Measurements from ENCODE around the gene SPATA9.

SPATA9 gene

GRCh38 chr5:95689680-95690079 is 6.9 kb upstream of the SPATA9 start:
- H3K4me2 ChIP-seq = no peak overlapping the region
- TF ChIP-seq, protein P1, sequence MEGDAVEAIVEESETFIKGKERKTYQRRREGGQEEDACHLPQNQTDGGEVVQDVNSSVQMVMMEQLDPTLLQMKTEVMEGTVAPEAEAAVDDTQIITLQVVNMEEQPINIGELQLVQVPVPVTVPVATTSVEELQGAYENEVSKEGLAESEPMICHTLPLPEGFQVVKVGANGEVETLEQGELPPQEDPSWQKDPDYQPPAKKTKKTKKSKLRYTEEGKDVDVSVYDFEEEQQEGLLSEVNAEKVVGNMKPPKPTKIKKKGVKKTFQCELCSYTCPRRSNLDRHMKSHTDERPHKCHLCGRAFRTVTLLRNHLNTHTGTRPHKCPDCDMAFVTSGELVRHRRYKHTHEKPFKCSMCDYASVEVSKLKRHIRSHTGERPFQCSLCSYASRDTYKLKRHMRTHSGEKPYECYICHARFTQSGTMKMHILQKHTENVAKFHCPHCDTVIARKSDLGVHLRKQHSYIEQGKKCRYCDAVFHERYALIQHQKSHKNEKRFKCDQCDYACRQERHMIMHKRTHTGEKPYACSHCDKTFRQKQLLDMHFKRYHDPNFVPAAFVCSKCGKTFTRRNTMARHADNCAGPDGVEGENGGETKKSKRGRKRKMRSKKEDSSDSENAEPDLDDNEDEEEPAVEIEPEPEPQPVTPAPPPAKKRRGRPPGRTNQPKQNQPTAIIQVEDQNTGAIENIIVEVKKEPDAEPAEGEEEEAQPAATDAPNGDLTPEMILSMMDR (conservative IDR thresholded peaks at IDR 0.05; ENCODE audit: low read depth, low read length) = no peak
- H3K36me3 ChIP-seq (ENCODE audit: insufficient read depth) = no peaks in the 10 kb centered on the region
- H3K79me2 ChIP-seq (ENCODE audit: insufficient read depth, low read depth) = no peaks in the 10 kb centered on the region
- no peaks in the 10 kb centered on the region for H3K27me3 ChIP-seq (ENCODE audit: insufficient read depth, low read depth)
- no peaks in the 10 kb centered on the region for H4K20me1 ChIP-seq (ENCODE audit: insufficient read depth)
- no peak overlapping the region for H2AFZ ChIP-seq (ENCODE audit: low read depth)
- no peak overlapping the region for H3K4me3 ChIP-seq (IDR thresholded peaks at IDR 0.05; ENCODE audit: insufficient read depth, low read depth, low read length)
- H3K9ac ChIP-seq = no peak overlapping the region
- H3K4me1 ChIP-seq (ENCODE audit: low read depth, poor library complexity, severe bottlenecking) = no peaks in the 10 kb centered on the region
- H3K27ac ChIP-seq = no peak overlapping the region

DNA sequence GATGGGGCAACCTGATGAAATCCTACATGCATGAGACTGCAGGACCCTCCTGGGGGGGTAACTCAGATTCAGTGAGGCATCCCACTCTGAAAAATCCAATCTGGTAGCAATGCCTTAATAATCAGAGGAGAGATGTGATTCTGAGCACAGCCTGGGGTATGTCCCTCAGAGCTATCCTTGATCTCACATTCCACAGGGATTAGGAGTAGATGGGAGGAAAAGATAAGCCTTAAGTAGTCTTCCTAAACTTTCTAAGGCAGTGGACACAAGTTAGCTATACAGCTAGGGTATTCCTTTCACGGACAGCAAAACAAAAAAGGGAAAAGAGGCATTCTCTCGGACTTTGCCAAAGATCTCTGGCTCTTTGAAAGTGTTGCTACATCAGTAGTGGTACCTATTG is 3.9 kb upstream of the SPATA9 start:
- H3K4me3 ChIP-seq (IDR thresholded peaks at IDR 0.05; ENCODE audit: insufficient read depth, low read depth, low read length) = no peak overlapping the region
- H3K4me2 ChIP-seq = no peak overlapping the region
- TF ChIP-seq, protein P1 (conservative IDR thresholded peaks at IDR 0.05; ENCODE audit: low read depth, low read length) = no peak
- no peaks in the 10 kb centered on the region for H4K20me1 ChIP-seq (ENCODE audit: insufficient read depth)
- no peaks in the 10 kb centered on the region for H3K27me3 ChIP-seq (ENCODE audit: insufficient read depth, low read depth)
- H3K4me1 ChIP-seq (ENCODE audit: low read depth, poor library complexity, severe bottlenecking) = no peaks in the 10 kb centered on the region
- H2AFZ ChIP-seq (ENCODE audit: low read depth) = no peak overlapping the region
- no peaks in the 10 kb centered on the region for H3K36me3 ChIP-seq (ENCODE audit: insufficient read depth)
- no peak overlapping the region for H3K9ac ChIP-seq
- no peaks in the 10 kb centered on the region for H3K79me2 ChIP-seq (ENCODE audit: insufficient read depth, low read depth)
- no peak overlapping the region for H3K27ac ChIP-seq

GRCh38 chr5:95684361-95684760 is 1.6 kb upstream of the SPATA9 start:
- Histone ChIP-seq H3K36me3 (ENCODE audit: insufficient read depth) (no peaks in the 10 kb centered on the region), H2AFZ (ENCODE audit: low read depth) (no peak overlapping the region), H3K79me2 (ENCODE audit: insufficient read depth, low read depth) (no peaks in the 10 kb centered on the region), H3K4me2 (no peak overlapping the region), H3K9ac (no peak overlapping the region), H3K4me3 (IDR thresholded peaks at IDR 0.05; ENCODE audit: insufficient read depth, low read depth, low read length) (no peak overlapping the region), H3K4me1 (ENCODE audit: low read depth, poor library complexity, severe bottlenecking) (no peaks in the 10 kb centered on the region), H3K27me3 (ENCODE audit: insufficient read depth, low read depth) (no peaks in the 10 kb centered on the region), H3K27ac (no peak overlapping the region), H4K20me1 (ENCODE audit: insufficient read depth) (no peaks in the 10 kb centered on the region)
- TF ChIP-seq, protein P1 (conservative IDR thresholded peaks at IDR 0.05; ENCODE audit: low read depth, low read length) = no peak

DNA sequence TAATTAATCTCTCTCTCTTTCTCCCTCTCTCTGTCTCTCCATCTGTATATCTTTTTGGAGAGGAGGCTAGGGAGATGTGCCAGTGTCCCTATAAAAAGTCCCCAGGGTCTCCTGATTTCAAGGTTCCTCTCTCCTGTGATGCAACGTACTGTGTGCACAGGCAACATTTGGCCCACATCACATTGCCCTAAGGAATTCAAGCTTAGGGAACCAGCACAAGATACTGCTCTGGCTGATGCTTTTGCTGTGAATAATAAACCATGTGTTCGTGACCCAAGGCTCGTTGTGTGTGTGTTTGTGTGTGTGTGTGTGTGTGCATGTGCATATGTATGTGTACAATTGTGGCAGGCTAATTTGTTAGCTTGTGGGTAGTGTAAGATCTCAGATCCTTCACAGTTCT is 9.7 kb downstream of the SPATA9 start:
- Histone ChIP-seq H3K79me2 (ENCODE audit: insufficient read depth, low read depth) (no peaks in the 10 kb centered on the region), H2AFZ (ENCODE audit: low read depth) (no peak overlapping the region), H3K4me3 (IDR thresholded peaks at IDR 0.05; ENCODE audit: insufficient read depth, low read depth, low read length) (no peak overlapping the region), H3K4me2 (no peak overlapping the region), H3K9ac (no peak overlapping the region), H3K4me1 (ENCODE audit: low read depth, poor library complexity, severe bottlenecking) (no peaks in the 10 kb centered on the region), H3K27me3 (ENCODE audit: insufficient read depth, low read depth) (no peaks in the 10 kb centered on the region), H4K20me1 (ENCODE audit: insufficient read depth) (no peaks in the 10 kb centered on the region), H3K27ac (no peak overlapping the region), H3K36me3 (ENCODE audit: insufficient read depth) (no peaks in the 10 kb centered on the region)
- TF ChIP-seq, protein P1 (conservative IDR thresholded peaks at IDR 0.05; ENCODE audit: low read depth, low read length) = no peak

All from KMS-11 (cell line).